C4-2B (cell line): ENCODE data around the gene KIF25.

Source experiments
- H3K27ac ChIP-seq: fragments of 450-650 bp; 2 replicates; pipeline ENCODE4 v1.5.1; 2017
- CTCF ChIP-seq: fragments of 450-650 bp; conservative IDR thresholded peaks from 2 replicates; pipeline ENCODE4 v1.5.1; 2017; ENCODE audit warnings: mild to moderate bottlenecking
- ZFX ChIP-seq: fragments of 450-650 bp; IDR thresholded peaks from 2 replicates; pipeline ENCODE4 v1.6.1; 2017

KIF25 gene

DNA sequence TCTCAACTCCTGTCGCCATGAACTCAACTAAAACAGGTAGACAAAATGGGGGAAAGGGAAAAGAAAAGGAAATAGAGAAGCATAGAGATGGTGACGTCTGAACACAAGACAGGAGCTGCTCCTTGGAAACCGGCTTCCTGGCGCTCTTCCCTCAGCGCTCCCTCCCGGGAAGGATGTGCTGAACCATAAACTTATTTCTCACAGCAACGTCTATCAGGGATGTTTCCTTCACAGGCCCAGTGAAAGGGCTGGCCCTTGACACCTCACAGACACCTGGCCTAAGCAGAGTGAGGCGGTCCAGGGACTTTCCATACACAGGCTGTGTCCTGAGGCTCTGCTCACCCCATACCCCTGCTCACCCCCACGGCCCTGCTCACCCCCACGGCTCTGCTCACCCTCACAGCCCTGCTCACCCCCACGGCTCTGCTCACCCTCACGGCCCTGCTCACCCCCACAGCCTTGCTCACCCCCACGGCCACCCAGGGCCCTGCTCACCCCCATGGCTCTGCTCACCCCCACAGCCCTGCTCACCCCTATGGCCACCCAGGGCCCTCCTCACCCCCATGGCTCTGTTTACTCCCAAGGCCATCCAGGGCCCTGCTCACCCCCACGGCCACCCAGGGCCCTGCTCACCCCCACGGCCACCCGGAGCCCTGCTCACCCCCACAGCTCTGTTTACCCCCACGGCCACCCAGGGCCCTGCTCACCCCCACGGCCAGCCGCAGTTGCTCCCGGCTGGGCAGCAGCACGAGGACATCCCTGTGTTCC is 80.9 kb downstream of the KIF25 start:
- TF ChIP-seq CTCF (no peak), ZFX (no peak)

GRCh38 chr6:168078943-168079405 is 81.5 kb downstream of the KIF25 start, which contains the start of gene FRMD1:
TSS of gene FRMD1 (minus strand) at chr6:168079212. CDS start at chr6:168079094, 118 bp downstream.
- no peak within 1 kb of the TSS for H3K27ac ChIP-seq
- TF ChIP-seq ZFX (no peak), CTCF (no peak)

More for the DNA sequence above, 80.9 kb downstream of the KIF25 start:
- no peak overlapping the region for H3K27ac ChIP-seq

- no peak for TF ChIP-seq ZFX
- TF ChIP-seq CTCF, result no peak
- H3K27ac ChIP-seq, result no peak overlapping the region
Measured at GRCh38 chr6:168080393-168081077, 83.1 kb downstream of the KIF25 start.

DNA sequence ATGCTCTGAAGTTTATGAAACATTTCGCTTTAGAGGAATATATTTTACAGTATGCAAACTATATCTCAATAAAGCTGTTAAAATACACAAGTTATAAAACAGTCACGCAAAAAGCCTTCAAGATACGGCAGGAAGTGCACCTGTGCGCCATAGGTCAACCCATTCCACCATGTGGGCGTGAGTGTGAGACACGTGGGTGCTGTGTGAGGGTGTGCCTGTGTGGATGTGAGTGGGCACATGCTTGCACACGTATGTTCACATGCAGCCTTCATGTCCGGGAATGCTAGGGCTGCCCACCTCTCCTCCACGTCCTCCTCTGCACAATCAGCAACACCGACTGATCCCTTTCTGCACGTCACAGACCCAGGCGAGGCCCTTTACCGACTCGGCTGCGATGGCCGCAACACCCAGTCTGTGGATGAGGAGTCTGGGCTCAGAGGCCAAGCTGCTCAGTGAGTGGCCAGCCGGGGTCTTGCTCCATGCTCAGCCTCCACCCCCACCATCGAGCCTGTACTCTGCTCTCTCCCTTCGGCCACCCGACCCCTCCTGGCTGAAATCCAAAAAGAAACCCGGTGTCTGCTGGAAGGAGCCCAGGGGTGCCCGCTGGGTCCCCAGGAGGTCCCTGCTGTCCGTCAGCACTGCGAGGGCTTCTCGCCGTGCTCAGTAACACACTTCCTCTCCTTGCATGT is 84.5 kb downstream of the KIF25 start:
- TF ChIP-seq ZFX (no peak), CTCF (no peak)

DNA sequence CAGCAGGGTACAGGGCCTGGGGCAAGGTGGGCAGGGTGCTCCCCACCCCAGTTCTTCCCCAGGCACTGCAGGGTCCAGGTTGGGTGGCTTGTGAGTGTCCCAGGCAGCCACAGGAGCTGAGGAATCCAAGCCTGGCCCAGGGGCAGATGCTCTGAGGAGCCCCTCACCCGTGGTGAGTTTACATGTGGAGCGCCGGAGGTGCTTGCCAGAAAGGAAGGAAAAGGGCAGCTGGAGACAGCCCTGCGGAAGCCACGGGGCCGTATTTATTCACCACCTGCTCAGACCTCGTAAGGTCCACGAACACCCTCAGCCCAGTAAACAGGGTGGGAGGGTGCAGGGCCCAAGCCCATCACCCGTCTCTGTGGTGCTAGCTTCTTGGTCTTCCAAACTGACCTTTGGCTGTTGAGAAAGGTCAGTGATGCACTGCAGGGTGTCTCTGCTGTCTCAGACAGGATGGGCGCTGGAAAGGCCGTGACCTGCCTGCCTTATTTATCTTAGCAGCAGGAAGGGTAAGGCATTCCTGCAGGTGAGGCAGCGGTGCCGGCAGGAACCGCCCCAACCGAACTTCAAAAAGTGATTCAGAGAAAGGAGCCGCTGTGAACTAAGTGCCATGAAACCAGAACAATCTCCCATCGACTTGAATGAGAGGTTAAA is 85.5 kb downstream of the KIF25 start:
- H3K27ac ChIP-seq, result no peak overlapping the region
- TF ChIP-seq CTCF (no peak), ZFX (no peak)

More for the DNA sequence above, 84.5 kb downstream of the KIF25 start:
- no peak overlapping the region for H3K27ac ChIP-seq

- TF ChIP-seq ZFX (no peak), CTCF (no peak)
- H3K27ac ChIP-seq, result no peak overlapping the region
Measured at GRCh38 chr6:168083514-168083885, 86.0 kb downstream of the KIF25 start.
